Left lung (tissue), 10 donors: ENCODE measurements around the gene DIP2B. TPM values are rescaled to one million over a fixed set of nuclear protein-coding genes. Genes with fewer than 3 reads are reported as not detected.
A peak's percentile ranks its signal among the peaks of the same experiment; 100 is the strongest.

Experiments
- ATAC-seq: fragments of 200-7000 bp; cut with Tn5 transposase; one replicate; pipeline ENCODE4 v1.9.1; 2020; ENCODE audit warnings: moderate library complexity
- DNase-seq, 4 donors: peaks; one replicate each; pipeline ENCODE4 v3.0.0-alpha.2; 2013 to 2020
- H3K27ac ChIP-seq, 2 donors: fragments of 200-600 bp; sonication (generic) in 1 of 2; one replicate each; pipeline versions ENCODE4 v1.5.0 to v1.8.0; 2020 to 2021
- H3K27me3 ChIP-seq, 2 donors: fragments of 200-600 bp; sonication (generic) in 1 of 2; one replicate each; pipeline versions ENCODE4 v1.5.0 to v1.8.0; 2020 to 2021
- H3K36me3 ChIP-seq, 2 donors: fragments of 200-600 bp; sonication (generic) in 1 of 2; one replicate each; pipeline versions ENCODE4 v1.5.0 to v1.8.0; 2020 to 2021
- H3K4me1 ChIP-seq, 2 donors: fragments of 200-600 bp; one replicate each; pipeline ENCODE4 v1.8.0; 2021
- H3K4me3 ChIP-seq, 2 donors: fragments of 200-600 bp; sonication (generic) in 1 of 2; one replicate each; pipeline versions ENCODE4 v1.5.0 to v1.8.0; 2020 to 2021; ENCODE audit warnings: mild to moderate bottlenecking in 1 of 2
- H3K9me3 ChIP-seq, 2 donors: fragments of 200-600 bp; sonication (generic) in 1 of 2; one replicate each; pipeline versions ENCODE4 v1.5.0 to v1.8.0; 2020 to 2021
- intact Hi-C, 2 donors: fragments of 100-400 bp; cut with DNase I; formaldehyde crosslinking; loops; one replicate each; pipeline versions ENCODE4 v1.11.2 to v1.14.2; 2022
- polyA plus RNA-seq, 6 donors: library from polyadenylated mRNA; unstranded; fragments of 120-200 nt; gene quantifications; one replicate each; pipeline ENCODE4 v1.2.1, GENCODE V29; 2013; ENCODE audit not compliant: insufficient read length in 6 of 6
- total RNA-seq, 2 donors: library from RNA; stranded (reverse); fragmentation: NEBNext Ultra II Directional; extraction: Animal tissue kit (Norgen Biotek cat#: 25700); gene quantifications; one replicate each; pipeline ENCODE4 v1.2.1, GENCODE V29; 2021
- TF ChIP-seq, protein P1 (sequence below), 2 donors: fragments of 200-600 bp; sonication (generic) in 1 of 2; IDR thresholded peaks; one replicate each; pipeline versions ENCODE4 v1.5.0 to v1.8.0; 2021; ENCODE audit warnings: antibody characterized with exemption in 2 of 2
- donor health status: DM: no; HTN: yes; CAD: no.
- donor health status: DM: no; HTN: no; CAD: no.

Gene DIP2B
- total and polyA plus RNA-seq, 8 donors, result 26.5 to 38.6 (median 33.8) TPM

DNA sequence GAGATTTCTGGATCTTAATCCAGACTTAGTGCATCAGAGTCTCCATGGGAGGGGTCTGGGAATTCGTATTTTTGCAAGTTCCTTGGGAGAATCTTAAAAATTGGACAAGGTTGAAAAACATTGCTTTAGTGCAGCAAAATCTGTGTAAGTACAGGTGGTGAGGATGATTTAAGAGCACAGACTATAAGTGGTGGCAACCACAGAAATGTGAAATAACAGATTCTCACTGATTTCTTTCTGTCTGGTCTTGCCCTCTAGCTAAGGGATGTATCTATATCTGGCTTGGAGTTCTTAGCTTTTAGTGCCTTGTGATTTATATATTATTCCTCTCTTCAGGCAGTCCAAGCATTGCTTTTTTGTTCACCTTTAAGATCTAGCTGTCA, 116.2 kb downstream of the DIP2B start:
- no peaks in the 10 kb centered on the region for H3K36me3 ChIP-seq
- ATAC-seq (no peak), DNase-seq (no peak)
- peak overlapping the region in 1 of 2 donors; percentile 27 for H3K27ac ChIP-seq
- no peaks in the 10 kb centered on the region for H3K27me3 ChIP-seq
- TF ChIP-seq, protein P1, sequence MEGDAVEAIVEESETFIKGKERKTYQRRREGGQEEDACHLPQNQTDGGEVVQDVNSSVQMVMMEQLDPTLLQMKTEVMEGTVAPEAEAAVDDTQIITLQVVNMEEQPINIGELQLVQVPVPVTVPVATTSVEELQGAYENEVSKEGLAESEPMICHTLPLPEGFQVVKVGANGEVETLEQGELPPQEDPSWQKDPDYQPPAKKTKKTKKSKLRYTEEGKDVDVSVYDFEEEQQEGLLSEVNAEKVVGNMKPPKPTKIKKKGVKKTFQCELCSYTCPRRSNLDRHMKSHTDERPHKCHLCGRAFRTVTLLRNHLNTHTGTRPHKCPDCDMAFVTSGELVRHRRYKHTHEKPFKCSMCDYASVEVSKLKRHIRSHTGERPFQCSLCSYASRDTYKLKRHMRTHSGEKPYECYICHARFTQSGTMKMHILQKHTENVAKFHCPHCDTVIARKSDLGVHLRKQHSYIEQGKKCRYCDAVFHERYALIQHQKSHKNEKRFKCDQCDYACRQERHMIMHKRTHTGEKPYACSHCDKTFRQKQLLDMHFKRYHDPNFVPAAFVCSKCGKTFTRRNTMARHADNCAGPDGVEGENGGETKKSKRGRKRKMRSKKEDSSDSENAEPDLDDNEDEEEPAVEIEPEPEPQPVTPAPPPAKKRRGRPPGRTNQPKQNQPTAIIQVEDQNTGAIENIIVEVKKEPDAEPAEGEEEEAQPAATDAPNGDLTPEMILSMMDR (IDR thresholded peaks at IDR 0.05), result no peak
- intact Hi-C loops, result no loop called here
- no peaks in the 10 kb centered on the region for H3K9me3 ChIP-seq
- no peak overlapping the region for H3K4me3 ChIP-seq
- H3K4me1 ChIP-seq, result peaks cover 17 to 44% of the 10 kb centered on the region in 2 donors

DNA sequence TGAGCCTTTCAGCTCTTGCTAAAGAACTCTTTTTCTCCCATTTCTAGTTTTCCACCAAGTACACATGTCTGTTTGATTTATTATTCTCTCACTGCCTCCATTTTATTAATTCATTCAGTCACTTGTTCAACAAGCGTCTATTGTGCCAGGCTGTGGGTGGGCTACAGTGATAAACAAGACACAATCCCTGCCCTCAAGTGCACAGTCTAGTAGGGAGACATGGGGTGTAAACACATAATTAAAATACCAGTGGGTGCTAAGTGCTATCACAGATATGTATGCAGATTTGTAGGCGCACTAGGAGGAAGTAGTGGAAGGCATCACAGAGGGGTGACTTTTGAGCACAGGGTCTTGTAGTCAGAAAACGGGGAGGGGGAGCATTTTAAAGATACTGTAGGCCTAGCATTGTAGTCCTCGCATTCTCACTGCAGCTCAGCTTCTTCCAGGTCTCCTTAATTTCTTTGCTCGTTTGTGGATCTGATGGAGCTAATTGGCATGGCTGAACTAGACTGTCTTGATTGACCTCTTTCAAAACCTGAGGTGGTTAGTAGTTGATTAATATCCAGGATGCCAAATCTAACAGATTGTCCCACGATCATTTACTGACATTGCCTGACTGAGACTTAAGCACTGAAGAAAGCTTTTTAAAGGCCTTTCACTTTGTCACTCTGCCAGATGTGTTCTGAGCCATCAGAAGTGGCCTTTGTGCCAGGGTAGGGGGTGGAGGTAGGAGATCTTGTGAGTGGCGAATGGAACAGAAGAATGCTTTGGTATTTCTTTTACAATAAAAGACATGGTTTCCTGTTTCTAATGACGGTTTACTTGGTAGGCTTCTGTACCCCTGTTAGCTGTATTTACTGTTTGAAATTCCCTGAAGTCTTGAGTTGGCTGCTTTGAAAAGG, 116.9 kb downstream of the DIP2B start:
- Histone ChIP-seq H3K27ac (peak overlapping the region in 1 of 2 donors; percentile 27), H3K9me3 (no peaks in the 10 kb centered on the region), H3K4me1 (peaks cover 17 to 51% of the 10 kb centered on the region in 2 donors), H3K27me3 (no peaks in the 10 kb centered on the region), H3K36me3 (no peaks in the 10 kb centered on the region), H3K4me3 (no peak overlapping the region)
- ATAC-seq (peak; percentile 40), DNase-seq (no peak)
- intact Hi-C loops, result no loop called here
- TF ChIP-seq, protein P1 (IDR thresholded peaks at IDR 0.05), result no peak

- H3K27me3 ChIP-seq, result no peaks in the 10 kb centered on the region
- DNase-seq, result no peak
- no peaks in the 10 kb centered on the region for H3K9me3 ChIP-seq
- peaks cover 12 to 57% of the 10 kb centered on the region in 2 donors for H3K4me1 ChIP-seq
- TF ChIP-seq, protein P1 (IDR thresholded peaks at IDR 0.05), result no peak
- H3K36me3 ChIP-seq, result peaks cover 0 to 17% of the 10 kb centered on the region in 2 donors
- no peak for ATAC-seq
- H3K4me3 ChIP-seq, result no peak overlapping the region
- H3K27ac ChIP-seq, result peak overlapping the region in 1 of 2 donors; percentile 62
- intact Hi-C loops, result no loop called here
Observed at GRCh38 chr12:50625029-50625925, 120.5 kb downstream of the DIP2B start.

DNA sequence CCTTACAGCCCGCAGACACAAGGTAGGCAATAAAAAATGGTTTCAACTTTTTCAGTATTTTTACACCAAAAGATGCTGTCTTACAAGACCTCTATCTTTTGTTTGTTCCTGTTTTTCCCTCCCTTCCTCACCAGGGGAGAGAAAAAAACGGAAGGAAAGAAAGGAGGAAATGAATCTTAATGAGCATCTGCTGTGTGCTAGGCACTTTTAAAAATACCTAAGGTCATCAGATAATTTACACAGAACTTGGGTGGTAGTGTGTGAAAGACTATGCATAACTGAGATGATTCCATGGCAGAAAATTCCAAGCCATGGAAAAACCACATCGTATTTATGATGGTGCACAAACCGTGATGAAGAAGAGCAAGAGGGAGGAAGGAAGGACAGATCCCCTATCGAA, 121.2 kb downstream of the DIP2B start:
- Histone ChIP-seq H3K4me1 (peaks cover 12 to 49% of the 10 kb centered on the region in 2 donors), H3K9me3 (no peaks in the 10 kb centered on the region), H3K27ac (peak overlapping the region in 1 of 2 donors; percentile 62), H3K27me3 (no peaks in the 10 kb centered on the region), H3K36me3 (peaks cover 0 to 22% of the 10 kb centered on the region in 2 donors), H3K4me3 (no peak overlapping the region)
- intact Hi-C loops, result no loop called here
- TF ChIP-seq, protein P1 (IDR thresholded peaks at IDR 0.05), result no peak
- DNase-seq (no peak), ATAC-seq (no peak)

- DNase-seq (no peak), ATAC-seq (no peak)
- no peaks in the 10 kb centered on the region for H3K9me3 ChIP-seq
- intact Hi-C loops, result no loop called here
- no peaks in the 10 kb centered on the region for H3K27me3 ChIP-seq
- H3K36me3 ChIP-seq, result peaks cover 0 to 34% of the 10 kb centered on the region in 2 donors
- no peak overlapping the region for H3K4me3 ChIP-seq
- peaks cover 2 to 35% of the 10 kb centered on the region in 2 donors for H3K4me1 ChIP-seq
- TF ChIP-seq, protein P1 (IDR thresholded peaks at IDR 0.05), result no peak
- H3K27ac ChIP-seq, result no peak overlapping the region
Observed at GRCh38 chr12:50627491-50627890, 122.7 kb downstream of the DIP2B start.
